Measurements from ENCODE around the gene NTRK3. TPM values are rescaled to one million over a fixed set of nuclear protein-coding genes. Genes with fewer than 3 reads are reported as not detected.

NTRK3 gene
- total and polyA plus RNA-seq, 2 of the 8 experiments (the other 6 are each of a cell fraction or from before 2014, with no cell fraction given) = 4.5 to 6.8 TPM

GRCh38 chr15:88006146-88006545 is 250.4 kb downstream of the NTRK3 start:
- Histone ChIP-seq H4K5ac (ENCODE audit: insufficient read length, low read depth, low read length) (no peak overlapping the region), H3K18ac (ENCODE audit: extremely low read depth, low read length) (no peak overlapping the region), H3K4me3 (ENCODE audit: extremely low read depth in 1 of 4, insufficient read depth in 2 of 4, low read depth in 3 of 4, low read length in 4 of 4) (no peak overlapping the region), H3K27me3 (replicated peaks in 1 of 4; ENCODE audit: control insufficient read depth in 3 of 4, extremely low read depth in 1 of 4, insufficient read depth in 3 of 4, low read length in 3 of 4) (no peaks in the 10 kb centered on the region), H3K79me1 (ENCODE audit: low read depth, low read length) (no peaks in the 10 kb centered on the region), H3K79me2 (ENCODE audit: control insufficient read depth in 1 of 2, insufficient read depth in 2 of 2, low read length in 2 of 2) (no peaks in the 10 kb centered on the region), H2BK120ac (replicated peaks; ENCODE audit: low read depth, low read length) (no peak overlapping the region), H4K20me1 (replicated peaks in 1 of 2; ENCODE audit: control insufficient read depth in 1 of 2, insufficient read depth in 2 of 2, low read length in 2 of 2) (no peaks in the 10 kb centered on the region), H3K4me2 (ENCODE audit: insufficient read depth in 1 of 2, low read depth in 2 of 2, low read length in 2 of 2) (no peak overlapping the region), H2BK5ac (ENCODE audit: low read depth, low read length) (no peak overlapping the region), H3K4ac (replicated peaks; ENCODE audit: insufficient read length, low read depth, low read length) (no peak overlapping the region), H3K36me3 (ENCODE audit: control insufficient read depth in 2 of 4, insufficient read depth in 4 of 4, low read length in 3 of 4) (no peaks in the 10 kb centered on the region), H3K23ac (ENCODE audit: insufficient read length) (no peak overlapping the region), H3K9me3 (ENCODE audit: insufficient read depth in 2 of 2, low read depth in 1 of 2, low read length in 1 of 2) (no peaks in the 10 kb centered on the region), H4K8ac (ENCODE audit: extremely low read depth, insufficient read depth, low read length) (no peak overlapping the region), H2AK5ac (ENCODE audit: low read depth, low read length) (no peak overlapping the region), H3K27ac (ENCODE audit: low read depth, low read length) (no peak overlapping the region), H2AFZ (ENCODE audit: low read length) (no peak overlapping the region), H2BK15ac (ENCODE audit: low read length) (no peak overlapping the region), H2BK12ac (ENCODE audit: low read depth, low read length) (no peak overlapping the region), H3K23me2 (ENCODE audit: low read depth, low read length) (no peaks in the 10 kb centered on the region), H3K4me1 (replicated peaks in 1 of 4; ENCODE audit: control insufficient read depth in 3 of 4, insufficient read depth in 4 of 4, low read length in 3 of 4) (no peaks in the 10 kb centered on the region), H3K56ac (replicated peaks; ENCODE audit: insufficient read length, low read depth, low read length) (no peak overlapping the region), H4K91ac (replicated peaks; ENCODE audit: insufficient read length, low read length) (no peak overlapping the region), H3K9ac (replicated peaks in 1 of 4; ENCODE audit: extremely low read depth in 1 of 4, low read depth in 3 of 4, low read length in 3 of 4) (no peak overlapping the region), H2BK20ac (ENCODE audit: low read length) (no peak overlapping the region), H3K14ac (ENCODE audit: insufficient read length) (no peak overlapping the region)
- ChIA-PET CTCF (ENCODE audit: partially characterized antibody) (interaction anchor here (0.5 to 4.4 kb wide), 4 partner anchors 22 to 240 kb away, joined by 3 to 26 read pairs (median 4); no protein-coding TSS in a partner anchor), POLR2A (ENCODE audit: partially characterized antibody) (no interaction called here)
- FAIRE-seq (no peak), DNase-seq (ENCODE audit: low read depth in 1 of 2, low spot score in 2 of 2) (no peak)
- WGBS, 2 experiments (ENCODE audit: extremely low coverage in 1 of 2, insufficient coverage in 1 of 2, insufficient read length in 1 of 2, insufficient replicate concordance in 2 of 2, low coverage in 1 of 2, low lambda C conversion rate in 2 of 2, missing lambda C conversion rate in 1 of 2) = 87% methylated on average over 3 of the region's 3 CpGs; no CpG with 5 or more reads in 1 of the 2 experiments
- no peak for TF ChIP-seq EZH2 (IDR thresholded peaks at IDR 0.05; ENCODE audit: low read depth, low read length, severe bottlenecking)
- no peak for TF ChIP-seq SIRT6 (IDR thresholded peaks at IDR 0.05; ENCODE audit: low read length)
- TF ChIP-seq TBP (IDR thresholded peaks at IDR 0.05; ENCODE audit: low read depth, low read length) = no peak
- TF ChIP-seq NANOG (IDR thresholded peaks at IDR 0.05; ENCODE audit: insufficient read depth, low read depth, low read length, poor library complexity, severe bottlenecking) = no peak
- no peak for TF ChIP-seq SUZ12 (IDR thresholded peaks at IDR 0.05; ENCODE audit: low read length)
- no peak for TF ChIP-seq TEAD4 (IDR thresholded peaks at IDR 0.05; ENCODE audit: low read depth, low read length)
- TF ChIP-seq USF2 (IDR thresholded peaks at IDR 0.05; ENCODE audit: low read length) = no peak
- no peak for TF ChIP-seq NRF1 (IDR thresholded peaks at IDR 0.05; ENCODE audit: low read depth, low read length)
- no peak for TF ChIP-seq RBBP5 (IDR thresholded peaks at IDR 0.05; ENCODE audit: borderline replicate concordance, low read depth, low read length)
- TF ChIP-seq YY1 (IDR thresholded peaks at IDR 0.05; ENCODE audit: low read depth, low read length) = no peak
- TF ChIP-seq JUN (IDR thresholded peaks at IDR 0.05; ENCODE audit: low read depth, low read length) = no peak
- no peak for TF ChIP-seq HDAC6 (IDR thresholded peaks at IDR 0.05; ENCODE audit: low read depth, low read length)
- TF ChIP-seq CHD2 (IDR thresholded peaks at IDR 0.05; ENCODE audit: low read length) = no peak
- no peak for TF ChIP-seq RNF2 (IDR thresholded peaks at IDR 0.05; ENCODE audit: borderline replicate concordance, low read depth, low read length, missing control alignments, poor library complexity, severe bottlenecking)
